ENCODE measurements around the gene PDSS2. TPM values are rescaled to one million over a fixed set of nuclear protein-coding genes. Genes with fewer than 3 reads are reported as not detected.

The PDSS2 gene
- total and polyA plus RNA-seq, 8 donors = 2.7 to 10.1 (median 6.2) TPM

GRCh38 chr6:107128175-107128574, 331.2 kb downstream of the PDSS2 start:
- no peak for FAIRE-seq
- WGBS, 2 donors = 96 to 100% methylated on average over 1 of the region's 1 CpG
- no peak for ATAC-seq
- DNase-seq = no peak
- H3K4me1 ChIP-seq = no peaks in the 10 kb centered on the region
- TF ChIP-seq CTCF (IDR thresholded peaks at IDR 0.05) = no peak
- no peaks in the 10 kb centered on the region for H3K36me3 ChIP-seq
- H3K27ac ChIP-seq = no peak overlapping the region
- intact Hi-C loops (cut with DNase I) = no loop called here
- H3K27me3 ChIP-seq = no peaks in the 10 kb centered on the region
- no peaks in the 10 kb centered on the region for H3K9me3 ChIP-seq
- no peak overlapping the region for H3K4me3 ChIP-seq

DNA sequence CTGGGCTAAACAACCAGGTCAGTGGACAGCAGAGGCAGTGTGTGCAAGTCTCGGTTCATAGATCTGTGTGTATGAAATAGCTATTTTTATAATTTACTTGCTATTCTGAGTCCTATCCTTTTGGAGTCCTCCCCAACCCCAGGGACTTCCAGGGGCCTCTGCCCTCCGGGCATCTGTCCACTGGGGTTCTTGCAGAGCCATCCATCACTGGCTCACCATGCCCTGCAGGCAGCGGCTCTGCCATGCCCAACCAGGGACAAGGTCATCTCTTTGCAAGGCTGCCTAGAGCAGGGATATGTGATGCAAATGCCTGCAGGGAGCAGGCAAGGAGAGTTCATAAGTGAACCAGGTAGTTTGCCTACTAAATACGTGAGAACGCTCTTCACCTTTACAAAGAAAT, 333.6 kb downstream of the PDSS2 start:
- no peaks in the 10 kb centered on the region for H3K27me3 ChIP-seq
- no peak for TF ChIP-seq CTCF (IDR thresholded peaks at IDR 0.05)
- H3K9me3 ChIP-seq = no peaks in the 10 kb centered on the region
- FAIRE-seq (no peak), ATAC-seq (no peak), DNase-seq (peak in 1 of 6 donors; percentile 30)
- H3K4me3 ChIP-seq = no peak overlapping the region
- H3K4me1 ChIP-seq = no peaks in the 10 kb centered on the region
- intact Hi-C loops (cut with DNase I) = no loop called here
- no peak overlapping the region for H3K27ac ChIP-seq
- 82 to 87% methylated on average over 5 of the region's 5 CpGs for WGBS, 2 donors
- no peaks in the 10 kb centered on the region for H3K36me3 ChIP-seq

DNA sequence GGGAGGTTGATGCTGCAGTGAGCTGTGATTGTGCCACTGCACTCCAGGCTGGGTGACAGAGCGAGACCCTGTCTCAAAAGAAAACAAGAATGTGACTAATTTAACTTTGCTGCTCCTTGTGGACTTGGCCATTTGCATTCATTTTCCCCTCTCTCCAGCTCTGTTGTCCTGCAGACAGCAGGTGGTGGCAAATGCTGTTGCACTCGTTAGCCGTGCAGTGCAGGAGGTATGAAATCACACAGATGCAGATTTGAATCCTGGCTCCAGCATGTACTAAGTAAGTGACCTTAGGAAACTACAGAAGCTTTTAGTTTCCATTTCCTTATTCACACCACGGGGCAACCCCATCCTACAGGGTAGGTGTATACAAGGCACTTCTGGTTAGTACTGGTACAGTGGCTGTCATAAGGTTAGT, 334.4 kb downstream of the PDSS2 start:
- no peak overlapping the region for H3K27ac ChIP-seq
- no peak for ATAC-seq
- 70 to 77% methylated on average over 4 of the region's 4 CpGs for WGBS, 2 donors
- intact Hi-C loops (cut with DNase I) = no loop called here
- H3K27me3 ChIP-seq = no peaks in the 10 kb centered on the region
- DNase-seq = peak in 1 of 6 donors; percentile 9
- H3K36me3 ChIP-seq = no peaks in the 10 kb centered on the region
- no peaks in the 10 kb centered on the region for H3K4me1 ChIP-seq
- TF ChIP-seq CTCF (IDR thresholded peaks at IDR 0.05) = no peak
- H3K4me3 ChIP-seq = no peak overlapping the region
- no peak for FAIRE-seq
- H3K9me3 ChIP-seq = no peaks in the 10 kb centered on the region

- TF ChIP-seq CTCF (IDR thresholded peaks at IDR 0.05) = no peak
- no peak overlapping the region for H3K4me3 ChIP-seq
- WGBS, 2 donors = 93 to 97% methylated on average over 6 of the region's 6 CpGs
- FAIRE-seq (no peak), DNase-seq (peak in 1 of 6 donors; percentile 2), ATAC-seq (no peak)
- intact Hi-C loops (cut with DNase I) = no loop called here
- no peaks in the 10 kb centered on the region for H3K4me1 ChIP-seq
- no peaks in the 10 kb centered on the region for H3K9me3 ChIP-seq
- H3K27me3 ChIP-seq = no peaks in the 10 kb centered on the region
- H3K36me3 ChIP-seq = no peaks in the 10 kb centered on the region
- H3K27ac ChIP-seq = no peak overlapping the region
Measured at GRCh38 chr6:107123501-107123900, 335.9 kb downstream of the PDSS2 start.

- no peak for FAIRE-seq
- no peak for TF ChIP-seq CTCF (IDR thresholded peaks at IDR 0.05)
- Histone ChIP-seq H3K4me3 (no peak overlapping the region), H3K4me1 (no peaks in the 10 kb centered on the region), H3K36me3 (no peaks in the 10 kb centered on the region), H3K27ac (no peak overlapping the region), H3K9me3 (no peaks in the 10 kb centered on the region), H3K27me3 (no peaks in the 10 kb centered on the region)
- intact Hi-C loops (cut with DNase I) = no loop called here
- 88 to 93% methylated on average over 4 of the region's 4 CpGs for WGBS, 2 donors
- ATAC-seq = no peak
- DNase-seq = peak in 1 of 6 donors; percentile 0
Measured at GRCh38 chr6:107122748-107123147, 336.6 kb downstream of the PDSS2 start.
